HepG2 (cell line): ENCODE data around the gene ADGRG1. TPM values are rescaled to one million over a fixed set of nuclear protein-coding genes. Genes with fewer than 3 reads are reported as not detected.

Experiments used
- FOXK1 ChIP-seq: sonication (generic); formaldehyde crosslinking; IDR thresholded peaks from 2 replicates; pipeline ENCODE4 v1.4.0; 2020; ENCODE audit warnings: low read depth, missing genetic modification reagents, borderline replicate concordance
- KLF6 ChIP-seq: IDR thresholded peaks from 2 replicates; pipeline ENCODE4 v1.8.0; 2016; ENCODE audit warnings: missing biosample characterization, missing genetic modification reagents
- PRMT3 ChIP-seq: sonication (generic); formaldehyde crosslinking; IDR thresholded peaks from 2 replicates; pipeline ENCODE4 v1.8.1; 2022; ENCODE audit warnings: low read depth, mild to moderate bottlenecking, moderate library complexity, missing genetic modification reagents, borderline replicate concordance
- SRSF1 ChIP-seq: fragments of 200-400 bp; formaldehyde crosslinking; optimal IDR thresholded peaks from 2 replicates; pipeline ENCODE3; 2017; ENCODE audit warnings: mild to moderate bottlenecking, low read depth, low read length, moderate library complexity
- ZNF253 ChIP-seq: sonication (generic); formaldehyde crosslinking; IDR thresholded peaks from 2 replicates; pipeline ENCODE4 v1.8.0; 2022; ENCODE audit warnings: mild to moderate bottlenecking, missing genetic modification reagents, borderline replicate concordance
- ZNF331 ChIP-seq: sonication (generic); formaldehyde crosslinking; IDR thresholded peaks from 2 replicates; pipeline ENCODE4 v1.4.0; 2020; ENCODE audit warnings: missing genetic modification reagents
- polyA plus RNA-seq, 8 experiments: library from polyadenylated mRNA; depleted of rRNA in 3 of 8; stranded (reverse) in 7 of 8; unstranded in 1 of 8; fragments of >200 nt; fragmentation: Illumina TruSeq in 4 of 8; extraction: Trizol in 4 of 8; gene quantifications; 2 replicates each; pipeline versions ENCODE4 v1.2.1 to v1.2.3, GENCODE V29; 2011 to 2016; ENCODE audit warnings: low read depth in 4 of 8, missing spikeins in 1 of 8, mixed read lengths in 1 of 8; ENCODE audit not compliant: insufficient read depth in 1 of 8
- total RNA-seq, 5 experiments: library from RNA; depleted of rRNA; stranded (reverse); fragments of >200 nt; fragmentation: Illumina TruSeq; extraction: Trizol; gene quantifications; 2 replicates each; pipeline ENCODE4 v1.2.3, GENCODE V29; 2016; ENCODE audit warnings: low read depth in 1 of 5
- TF ChIP-seq, protein P1 (sequence below): sonication (generic); formaldehyde crosslinking; IDR thresholded peaks from 2 replicates; pipeline ENCODE4 v1.5.1; 2020; ENCODE audit warnings: mild to moderate bottlenecking, missing genetic modification reagents, borderline replicate concordance
- TF ChIP-seq, protein P2 (sequence below), 2 experiments: fragments of 450-650 bp in 1 of 2; sonication (generic) in 1 of 2; formaldehyde crosslinking in 1 of 2; IDR thresholded peaks; 2 replicates each; pipeline versions ENCODE4 v1.6.1 to v1.8.0; 2016 to 2022; ENCODE audit warnings: antibody characterized with exemption in 1 of 2, mild to moderate bottlenecking in 1 of 2, missing genetic modification reagents in 1 of 2
- TF ChIP-seq, protein P3 (sequence below): sonication (generic); formaldehyde crosslinking; IDR thresholded peaks from 2 replicates; pipeline ENCODE4 v1.5.0; 2020; ENCODE audit warnings: mild to moderate bottlenecking, missing genetic modification reagents
- TF ChIP-seq, protein P4 (sequence below): sonication (generic); formaldehyde crosslinking; IDR thresholded peaks from 2 replicates; pipeline ENCODE4 v1.4.0; 2020; ENCODE audit warnings: missing genetic modification reagents, borderline replicate concordance

The ADGRG1 gene
- total and polyA plus RNA-seq, 2 of the 13 experiments (the other 11 are each of a cell fraction or from before 2014, with no cell fraction given): 2.7 to 5.9 TPM

DNA sequence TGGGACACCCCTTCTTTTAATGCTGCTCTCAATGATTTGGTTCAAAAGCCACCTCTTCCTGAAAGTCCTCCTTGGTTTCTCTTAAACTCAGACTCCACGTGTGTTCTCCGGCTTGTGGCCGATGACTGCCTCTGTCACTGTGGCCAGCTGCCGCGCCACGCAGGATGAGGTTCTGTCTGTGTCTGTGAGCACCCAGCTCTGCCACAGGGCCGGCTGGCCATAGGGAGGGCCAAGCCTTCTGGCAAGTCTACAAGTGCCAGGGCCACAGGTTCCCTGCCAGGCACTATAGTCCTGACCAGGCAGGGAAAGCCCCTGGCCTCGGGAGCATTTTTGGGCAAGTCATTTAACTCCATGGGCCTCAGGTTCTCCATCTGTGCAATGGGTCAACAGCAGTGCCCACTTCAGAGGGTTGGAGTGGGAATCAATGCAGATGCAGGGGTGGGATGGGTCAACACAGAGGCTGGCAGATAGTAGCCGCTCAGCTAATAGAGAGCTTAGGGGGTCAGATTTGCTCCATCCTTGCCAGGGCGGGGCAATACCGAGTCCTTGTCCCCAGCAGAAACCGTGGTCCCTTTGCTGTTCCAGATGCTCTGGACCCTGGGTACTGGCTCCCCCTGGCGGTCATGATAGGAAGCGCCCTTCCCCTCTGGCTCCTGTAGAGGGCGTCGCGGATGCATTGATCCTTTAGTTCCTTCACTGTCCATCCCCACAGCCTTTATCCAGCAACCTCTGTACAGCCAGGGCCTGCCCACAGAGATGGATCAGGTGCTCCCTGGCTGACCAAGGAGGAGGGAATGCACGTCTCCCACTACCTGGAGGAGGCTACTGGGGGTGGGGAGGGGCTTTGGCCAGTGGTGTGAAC, 20.4 kb downstream of the ADGRG1 start (continued):
- TF ChIP-seq, protein P1, sequence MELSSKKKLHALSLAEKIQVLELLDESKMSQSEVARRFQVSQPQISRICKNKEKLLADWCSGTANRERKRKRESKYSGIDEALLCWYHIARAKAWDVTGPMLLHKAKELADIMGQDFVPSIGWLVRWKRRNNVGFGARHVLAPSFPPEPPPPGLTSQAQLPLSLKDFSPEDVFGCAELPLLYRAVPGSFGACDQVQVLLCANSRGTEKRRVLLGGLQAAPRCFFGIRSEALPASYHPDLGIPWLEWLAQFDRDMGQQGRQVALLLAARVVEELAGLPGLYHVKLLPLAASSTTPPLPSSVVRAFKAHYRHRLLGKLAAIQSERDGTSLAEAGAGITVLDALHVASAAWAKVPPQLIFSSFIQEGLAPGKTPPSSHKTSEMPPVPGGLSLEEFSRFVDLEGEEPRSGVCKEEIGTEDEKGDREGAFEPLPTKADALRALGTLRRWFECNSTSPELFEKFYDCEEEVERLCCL (CRISPR knock-in tag): no peak
- TF ChIP-seq ZNF253 (CRISPR knock-in tag): no peak
- TF ChIP-seq FOXK1 (CRISPR knock-in tag): peak; percentile 61; the same call in 1 of the 2 replicates
- TF ChIP-seq PRMT3 (CRISPR knock-in tag): no peak
- TF ChIP-seq, protein P2, sequence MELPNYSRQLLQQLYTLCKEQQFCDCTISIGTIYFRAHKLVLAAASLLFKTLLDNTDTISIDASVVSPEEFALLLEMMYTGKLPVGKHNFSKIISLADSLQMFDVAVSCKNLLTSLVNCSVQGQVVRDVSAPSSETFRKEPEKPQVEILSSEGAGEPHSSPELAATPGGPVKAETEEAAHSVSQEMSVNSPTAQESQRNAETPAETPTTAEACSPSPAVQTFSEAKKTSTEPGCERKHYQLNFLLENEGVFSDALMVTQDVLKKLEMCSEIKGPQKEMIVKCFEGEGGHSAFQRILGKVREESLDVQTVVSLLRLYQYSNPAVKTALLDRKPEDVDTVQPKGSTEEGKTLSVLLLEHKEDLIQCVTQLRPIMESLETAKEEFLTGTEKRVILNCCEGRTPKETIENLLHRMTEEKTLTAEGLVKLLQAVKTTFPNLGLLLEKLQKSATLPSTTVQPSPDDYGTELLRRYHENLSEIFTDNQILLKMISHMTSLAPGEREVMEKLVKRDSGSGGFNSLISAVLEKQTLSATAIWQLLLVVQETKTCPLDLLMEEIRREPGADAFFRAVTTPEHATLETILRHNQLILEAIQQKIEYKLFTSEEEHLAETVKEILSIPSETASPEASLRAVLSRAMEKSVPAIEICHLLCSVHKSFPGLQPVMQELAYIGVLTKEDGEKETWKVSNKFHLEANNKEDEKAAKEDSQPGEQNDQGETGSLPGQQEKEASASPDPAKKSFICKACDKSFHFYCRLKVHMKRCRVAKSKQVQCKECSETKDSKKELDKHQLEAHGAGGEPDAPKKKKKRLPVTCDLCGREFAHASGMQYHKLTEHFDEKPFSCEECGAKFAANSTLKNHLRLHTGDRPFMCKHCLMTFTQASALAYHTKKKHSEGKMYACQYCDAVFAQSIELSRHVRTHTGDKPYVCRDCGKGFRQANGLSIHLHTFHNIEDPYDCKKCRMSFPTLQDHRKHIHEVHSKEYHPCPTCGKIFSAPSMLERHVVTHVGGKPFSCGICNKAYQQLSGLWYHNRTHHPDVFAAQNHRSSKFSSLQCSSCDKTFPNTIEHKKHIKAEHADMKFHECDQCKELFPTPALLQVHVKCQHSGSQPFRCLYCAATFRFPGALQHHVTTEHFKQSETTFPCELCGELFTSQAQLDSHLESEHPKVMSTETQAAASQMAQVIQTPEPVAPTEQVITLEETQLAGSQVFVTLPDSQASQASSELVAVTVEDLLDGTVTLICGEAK (IDR thresholded peaks at IDR 0.05): no peak
- TF ChIP-seq, protein P2 (CRISPR knock-in tag; IDR thresholded peaks at IDR 0.05): 0 out of 2 replicates have a peak, but pooled peaks have one; percentile 25
- TF ChIP-seq, protein P3, sequence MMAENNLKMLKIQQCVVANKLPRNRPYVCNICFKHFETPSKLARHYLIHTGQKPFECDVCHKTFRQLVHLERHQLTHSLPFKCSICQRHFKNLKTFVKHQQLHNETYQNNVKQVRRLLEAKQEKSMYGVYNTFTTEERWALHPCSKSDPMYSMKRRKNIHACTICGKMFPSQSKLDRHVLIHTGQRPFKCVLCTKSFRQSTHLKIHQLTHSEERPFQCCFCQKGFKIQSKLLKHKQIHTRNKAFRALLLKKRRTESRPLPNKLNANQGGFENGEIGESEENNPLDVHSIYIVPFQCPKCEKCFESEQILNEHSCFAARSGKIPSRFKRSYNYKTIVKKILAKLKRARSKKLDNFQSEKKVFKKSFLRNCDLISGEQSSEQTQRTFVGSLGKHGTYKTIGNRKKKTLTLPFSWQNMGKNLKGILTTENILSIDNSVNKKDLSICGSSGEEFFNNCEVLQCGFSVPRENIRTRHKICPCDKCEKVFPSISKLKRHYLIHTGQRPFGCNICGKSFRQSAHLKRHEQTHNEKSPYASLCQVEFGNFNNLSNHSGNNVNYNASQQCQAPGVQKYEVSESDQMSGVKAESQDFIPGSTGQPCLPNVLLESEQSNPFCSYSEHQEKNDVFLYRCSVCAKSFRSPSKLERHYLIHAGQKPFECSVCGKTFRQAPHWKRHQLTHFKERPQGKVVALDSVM (CRISPR knock-in tag): no peak; the same call in 1 of the 2 replicates
- no peak for TF ChIP-seq SRSF1
- TF ChIP-seq, protein P4, sequence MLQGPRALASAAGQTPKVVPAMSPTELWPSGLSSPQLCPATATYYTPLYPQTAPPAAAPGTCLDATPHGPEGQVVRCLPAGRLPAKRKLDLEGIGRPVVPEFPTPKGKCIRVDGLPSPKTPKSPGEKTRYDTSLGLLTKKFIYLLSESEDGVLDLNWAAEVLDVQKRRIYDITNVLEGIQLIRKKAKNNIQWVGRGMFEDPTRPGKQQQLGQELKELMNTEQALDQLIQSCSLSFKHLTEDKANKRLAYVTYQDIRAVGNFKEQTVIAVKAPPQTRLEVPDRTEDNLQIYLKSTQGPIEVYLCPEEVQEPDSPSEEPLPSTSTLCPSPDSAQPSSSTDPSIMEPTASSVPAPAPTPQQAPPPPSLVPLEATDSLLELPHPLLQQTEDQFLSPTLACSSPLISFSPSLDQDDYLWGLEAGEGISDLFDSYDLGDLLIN (CRISPR knock-in tag): peak; percentile 80; the same call in 1 of the 2 replicates
- peak; percentile 89 for TF ChIP-seq ZNF331 (CRISPR knock-in tag)
- peak; percentile 88 for TF ChIP-seq KLF6
